T47D (cell line): ENCODE results near the gene TM9SF3.
"Not testable (repeated sequence)": the region's sequence is repeated elsewhere in the genome, so short reads cannot be mapped to it uniquely, and the experiment has no call there.

Experiments
- DNase-seq, 2 experiments: peaks; one replicate each; pipeline versions ENCODE4 v3.0.0 to v3.0.0-alpha.2; 2011 to 2012; ENCODE audit warnings: low read depth in 1 of 2, low spot score in 1 of 2
- JUND ChIP-seq: IDR thresholded peaks from 2 replicates; pipeline ENCODE4 v1.6.1; 2012; ENCODE audit warnings: low read depth
- in situ Hi-C: cut with HindIII; loops from 2 replicates; pipeline ENCODE4 v1.10.0; 2016; ENCODE audit warnings: low sequenced_read_pairs, low pct_unique_long_range_greater_than_20kb

TM9SF3 gene

DNA sequence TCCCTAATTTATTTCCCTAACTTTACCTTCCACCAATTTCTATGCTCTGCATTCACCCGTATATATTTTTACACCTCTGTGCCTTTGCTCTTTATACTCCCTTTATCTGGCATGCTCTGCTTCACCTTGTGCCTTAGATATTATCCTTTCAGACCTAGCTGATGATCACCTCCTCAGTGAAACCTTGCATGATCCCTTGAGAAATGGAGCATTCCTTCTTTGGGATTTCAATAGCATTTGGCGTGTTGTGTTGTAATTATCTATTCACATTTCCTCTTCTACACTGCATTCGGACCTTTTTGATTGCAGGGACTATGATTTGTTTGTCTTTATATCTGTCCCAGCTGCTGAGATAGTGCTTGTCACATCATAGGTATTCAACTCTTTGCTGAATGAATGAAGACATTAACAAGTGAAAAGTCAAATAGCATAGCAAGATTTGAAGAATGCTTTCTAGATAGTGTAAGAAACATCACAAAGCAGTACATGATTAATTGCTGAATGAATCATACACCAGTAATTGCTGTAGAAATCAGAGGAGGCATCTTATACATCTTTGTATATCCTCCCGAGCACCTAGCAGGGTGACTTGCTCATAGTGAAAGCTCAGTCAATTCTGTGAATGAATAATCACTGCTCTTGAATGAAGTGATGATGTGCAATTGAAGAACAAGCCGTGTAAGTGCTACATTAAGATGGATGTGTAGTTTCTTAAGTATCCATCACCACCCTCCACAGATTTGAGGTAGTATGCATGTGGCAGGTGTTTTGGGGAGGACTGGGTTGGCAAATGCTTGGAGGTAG is 2.0 kb upstream of the TM9SF3 start:
- DNase-seq: no peak
- TF ChIP-seq JUND: no peak
- in situ Hi-C loops: no loop called here

DNA sequence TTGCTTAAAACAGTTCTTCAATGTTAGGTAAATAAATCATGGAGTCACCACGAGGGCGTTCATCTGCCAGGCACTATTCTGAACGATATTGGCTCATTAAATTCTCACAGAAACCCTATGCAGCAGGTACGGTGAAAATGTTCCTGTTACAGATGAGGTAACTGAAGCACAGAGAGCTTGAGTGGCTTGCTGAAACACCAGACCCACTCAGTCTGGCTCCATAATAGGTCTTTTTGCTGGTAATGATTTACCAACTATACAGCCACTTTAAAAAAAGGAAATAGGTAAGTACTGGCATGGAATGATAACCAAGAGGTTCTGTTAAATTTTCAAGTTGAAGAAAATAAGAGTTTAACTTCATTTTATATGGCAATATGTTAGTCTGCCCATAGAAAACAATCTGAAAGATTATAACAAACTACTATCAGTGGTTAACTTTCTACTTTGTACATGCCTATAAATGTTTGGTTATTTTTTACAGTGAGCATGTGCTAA is 1.3 kb upstream of the TM9SF3 start:
- DNase-seq: no peak
- TF ChIP-seq JUND: no peak
- in situ Hi-C loops: no loop called here

- in situ Hi-C loops: no loop called here
- DNase-seq: no peak
- no peak for TF ChIP-seq JUND
Observed at GRCh38 chr10:96587264-96588059, 650 bp upstream of the TM9SF3 start.

DNA sequence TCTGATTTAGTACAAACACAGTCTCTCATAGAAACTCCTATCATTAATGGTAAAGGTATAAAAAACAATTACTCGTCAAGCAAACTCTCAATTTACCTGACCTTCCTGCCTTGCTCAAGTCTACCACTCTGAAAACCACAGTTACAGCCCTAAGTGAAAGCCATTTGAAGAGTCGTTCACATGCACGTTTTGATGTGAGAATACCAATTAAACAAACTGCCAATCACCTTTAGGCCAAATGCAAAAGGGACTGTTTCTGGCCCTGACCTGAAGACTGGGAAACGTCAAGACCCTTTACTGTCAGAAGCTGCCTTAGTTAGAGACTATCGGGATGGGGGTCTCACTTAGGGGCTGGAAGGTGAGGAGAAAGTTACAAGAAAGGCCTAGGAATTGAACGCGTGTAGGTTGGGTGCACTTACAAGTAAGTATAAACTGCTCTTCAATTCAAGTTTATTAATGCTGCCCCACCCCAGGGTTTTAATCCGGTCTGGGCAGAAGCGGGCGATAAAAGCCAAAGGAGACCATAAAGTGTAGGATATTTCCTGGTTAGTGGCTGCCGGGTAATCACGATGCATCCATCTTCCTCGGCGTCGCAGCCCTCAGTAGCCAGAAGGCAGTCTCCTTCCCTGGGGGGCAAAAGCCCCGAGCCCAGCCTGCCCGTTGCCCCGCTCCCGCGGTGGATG is 935 bp downstream of the TM9SF3 start:
- in situ Hi-C loops: no loop called here
- TF ChIP-seq JUND: no peak
- peak in 1 of 2 experiments; percentile 18 for DNase-seq

DNA sequence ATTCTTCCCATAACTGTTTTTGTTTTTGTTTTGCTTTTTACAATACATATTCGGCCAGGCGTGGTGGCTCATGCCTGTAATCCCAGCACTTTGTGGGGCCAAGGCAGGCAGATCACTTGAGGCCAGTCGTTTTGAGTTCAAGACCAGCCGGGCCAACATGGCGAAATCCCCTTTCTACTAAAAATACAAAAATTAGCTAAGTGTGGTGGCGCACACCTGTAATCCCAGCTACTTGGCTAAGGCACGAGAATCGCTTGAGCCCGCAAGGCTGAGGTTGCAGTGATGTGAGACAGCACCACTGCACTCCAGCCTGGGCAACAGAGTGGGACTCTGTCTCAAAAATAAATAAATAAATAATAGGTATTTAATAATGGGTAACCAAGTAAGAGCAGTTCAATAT is 2.3 kb downstream of the TM9SF3 start:
- TF ChIP-seq JUND: no peak
- in situ Hi-C loops: no loop called here
- no peak for DNase-seq

GRCh38 chr10:96584035-96584434 is 2.8 kb downstream of the TM9SF3 start:
- no peak for TF ChIP-seq JUND
- in situ Hi-C loops: no loop called here
- DNase-seq: no peak

- in situ Hi-C loops: no loop called here
- TF ChIP-seq JUND: no peak
- no peak for DNase-seq
Observed at GRCh38 chr10:96579133-96579532, 7.7 kb downstream of the TM9SF3 start.

DNA sequence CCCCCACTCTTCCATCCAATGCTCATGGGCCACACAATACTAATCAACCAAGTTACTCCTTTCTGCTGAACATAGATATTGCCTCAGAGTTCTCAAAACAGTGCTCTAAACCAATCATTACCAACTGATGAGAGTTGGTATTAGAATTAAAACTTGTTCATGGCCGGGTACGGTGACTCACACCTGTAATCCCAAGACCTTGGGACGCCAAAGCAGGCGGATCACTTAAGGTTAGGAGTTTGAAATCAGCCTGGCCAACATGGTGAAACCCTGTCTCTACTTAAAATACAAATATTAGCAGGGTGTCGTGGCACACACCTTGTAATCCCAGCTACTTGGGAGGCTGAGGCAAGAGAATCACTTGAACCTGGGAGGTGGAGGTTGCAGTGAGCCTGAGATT is 8.2 kb downstream of the TM9SF3 start:
- in situ Hi-C loops: no loop called here
- TF ChIP-seq JUND: no peak
- DNase-seq: no peak

- no peak for DNase-seq
- in situ Hi-C loops: no loop called here
- no peak for TF ChIP-seq JUND
Observed at GRCh38 chr10:96578022-96578421, 8.8 kb downstream of the TM9SF3 start.

DNA sequence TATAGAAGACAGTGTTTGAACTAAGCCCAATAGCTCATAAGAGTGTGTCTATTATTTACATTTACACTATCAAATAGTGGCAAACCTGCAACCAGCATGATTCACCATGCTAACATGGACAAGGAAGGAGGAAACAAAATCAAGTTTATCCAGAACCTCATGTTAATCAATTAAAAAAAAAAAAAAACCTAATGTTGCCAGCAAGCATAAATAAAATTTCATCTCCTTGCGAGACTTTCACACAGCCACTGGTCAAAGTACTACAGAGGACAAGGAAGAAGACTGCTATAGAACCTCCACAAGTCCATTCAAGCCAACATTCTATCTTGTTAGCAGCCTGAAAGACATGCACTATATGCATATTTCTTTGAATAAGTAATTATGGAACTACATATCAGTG is 9.7 kb downstream of the TM9SF3 start:
- TF ChIP-seq JUND: no peak
- in situ Hi-C loops: no loop called here
- DNase-seq: peak in 1 of 2 experiments; percentile 11

DNA sequence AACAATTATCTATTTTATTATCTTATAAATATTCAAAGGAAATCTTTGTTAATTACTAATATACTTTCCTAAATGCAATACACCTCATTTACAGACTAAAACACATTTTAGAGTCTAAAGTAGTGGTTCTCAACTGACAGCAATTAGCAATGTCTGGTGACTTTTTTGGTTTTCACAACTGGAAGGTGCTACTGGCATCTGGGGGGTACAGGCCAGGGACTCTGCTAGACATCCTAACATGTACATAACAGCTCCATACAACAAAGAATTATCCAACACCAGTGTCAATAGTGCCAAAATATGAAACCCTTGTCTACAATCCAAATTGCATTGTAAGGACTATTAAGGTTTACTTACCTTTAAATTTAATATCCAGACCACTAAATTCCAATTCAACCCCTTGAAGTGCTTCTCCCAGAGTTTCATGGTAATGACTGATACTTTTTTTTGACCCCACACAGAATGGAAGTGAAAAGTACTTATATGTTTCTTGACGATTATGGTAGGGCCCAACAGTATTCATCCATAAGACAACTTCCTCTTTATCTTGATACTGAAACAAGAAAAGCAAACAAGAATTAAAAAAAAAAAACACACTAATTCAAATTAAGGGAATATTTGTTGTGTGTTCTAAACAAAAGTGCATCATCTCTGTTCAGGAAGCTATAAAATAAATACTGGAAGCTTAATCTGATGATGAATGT is 10.4 kb downstream of the TM9SF3 start:
- in situ Hi-C loops: no loop called here
- no peak for DNase-seq
- no peak for TF ChIP-seq JUND

- DNase-seq, in situ Hi-C loops: not testable (repeated sequence)
Observed at GRCh38 chr10:96574564-96574963, 12.2 kb downstream of the TM9SF3 start.

GRCh38 chr10:96573036-96573435 is 13.8 kb downstream of the TM9SF3 start:
- TF ChIP-seq JUND: no peak
- DNase-seq: no peak
- in situ Hi-C loops: no loop called here
